GM10266 (cell line): ENCODE data around the gene UGT2B28.
A peak's percentile ranks its signal among the peaks of the same experiment; 100 is the strongest.
"Not testable (repeated sequence)": the region's sequence is repeated elsewhere in the genome, so short reads cannot be mapped to it uniquely, and the experiment has no call there.

Experiments
- DNase-seq: peaks from one replicate; pipeline ENCODE4 v3.0.0; 2012; ENCODE audit errors: extremely low spot score
- CTCF ChIP-seq: IDR thresholded peaks from 2 replicates; pipeline ENCODE4 v1.5.1; 2012; ENCODE audit warnings: mild to moderate bottlenecking, low read depth; ENCODE audit not compliant: control insufficient read depth, insufficient read depth; ENCODE audit errors: missing control alignments

Gene UGT2B28

GRCh38 chr4:69317669-69318298 lies 37.5 kb downstream of the UGT2B28 start:
- TF ChIP-seq CTCF: peak; percentile 52

GRCh38 chr4:69321153-69321729 lies 41.0 kb downstream of the UGT2B28 start:
- no peak for TF ChIP-seq CTCF
- DNase-seq: no peak

More at GRCh38 chr4:69317669-69318298, 37.5 kb downstream of the UGT2B28 start:
- DNase-seq: not testable (repeated sequence)

- no peak for DNase-seq
- no peak for TF ChIP-seq CTCF
Measured at GRCh38 chr4:69322055-69322454, 41.8 kb downstream of the UGT2B28 start.

- DNase-seq: no peak
- TF ChIP-seq CTCF: no peak
Measured at GRCh38 chr4:69323284-69323683, 43.0 kb downstream of the UGT2B28 start.

GRCh38 chr4:69330345-69331047 lies 50.2 kb downstream of the UGT2B28 start:
- DNase-seq: no peak
- TF ChIP-seq CTCF: no peak

- not testable (repeated sequence) for DNase-seq
Measured at GRCh38 chr4:69331304-69331703, 51.0 kb downstream of the UGT2B28 start.

- not testable (repeated sequence) for DNase-seq
Measured at GRCh38 chr4:69335485-69335884, 55.2 kb downstream of the UGT2B28 start.

- DNase-seq: not testable (repeated sequence)
Measured at GRCh38 chr4:69343114-69343513, 62.8 kb downstream of the UGT2B28 start.

- DNase-seq: not testable (repeated sequence)
Measured at GRCh38 chr4:69343558-69344420, 63.5 kb downstream of the UGT2B28 start.
